Retinal pigment epithelial cell (primary cell): ENCODE measurements around the gene OGN.
"Not testable (repeated sequence)": the region's sequence is repeated elsewhere in the genome, so short reads cannot be mapped to it uniquely, and the experiment has no call there.

Source experiments
- DNase-seq: peaks from one replicate; pipeline ENCODE4 v3.0.0-alpha.2; 2010; ENCODE audit warnings: low read depth
- H3K4me3 ChIP-seq: 2 replicates; pipeline ENCODE4 v1.5.1; 2011; ENCODE audit warnings: mild to moderate bottlenecking, low read length, control low read depth, moderate library complexity
- TF ChIP-seq, protein P1 (sequence below): conservative IDR thresholded peaks from 2 replicates; pipeline ENCODE4 v1.5.1; 2011; ENCODE audit warnings: low read depth, low read length, control low read depth, inconsistent platforms

Gene OGN

GRCh38 chr9:92423612-92424011 is 19.2 kb upstream of the OGN start:
- TF ChIP-seq, protein P1, sequence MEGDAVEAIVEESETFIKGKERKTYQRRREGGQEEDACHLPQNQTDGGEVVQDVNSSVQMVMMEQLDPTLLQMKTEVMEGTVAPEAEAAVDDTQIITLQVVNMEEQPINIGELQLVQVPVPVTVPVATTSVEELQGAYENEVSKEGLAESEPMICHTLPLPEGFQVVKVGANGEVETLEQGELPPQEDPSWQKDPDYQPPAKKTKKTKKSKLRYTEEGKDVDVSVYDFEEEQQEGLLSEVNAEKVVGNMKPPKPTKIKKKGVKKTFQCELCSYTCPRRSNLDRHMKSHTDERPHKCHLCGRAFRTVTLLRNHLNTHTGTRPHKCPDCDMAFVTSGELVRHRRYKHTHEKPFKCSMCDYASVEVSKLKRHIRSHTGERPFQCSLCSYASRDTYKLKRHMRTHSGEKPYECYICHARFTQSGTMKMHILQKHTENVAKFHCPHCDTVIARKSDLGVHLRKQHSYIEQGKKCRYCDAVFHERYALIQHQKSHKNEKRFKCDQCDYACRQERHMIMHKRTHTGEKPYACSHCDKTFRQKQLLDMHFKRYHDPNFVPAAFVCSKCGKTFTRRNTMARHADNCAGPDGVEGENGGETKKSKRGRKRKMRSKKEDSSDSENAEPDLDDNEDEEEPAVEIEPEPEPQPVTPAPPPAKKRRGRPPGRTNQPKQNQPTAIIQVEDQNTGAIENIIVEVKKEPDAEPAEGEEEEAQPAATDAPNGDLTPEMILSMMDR = no peak
- no peak overlapping the region for H3K4me3 ChIP-seq
- DNase-seq = no peak

- no peak overlapping the region for H3K4me3 ChIP-seq
- DNase-seq = no peak
- TF ChIP-seq, protein P1 = no peak
These were observed 18.4 kb upstream of the OGN start for GRCh38 chr9:92422611-92423338.

GRCh38 chr9:92414566-92414965 is 10.2 kb upstream of the OGN start:
- TF ChIP-seq, protein P1 = no peak
- DNase-seq = no peak
- H3K4me3 ChIP-seq = no peak overlapping the region

- DNase-seq, H3K4me3 ChIP-seq: not testable (repeated sequence)
These were observed 6.8 kb upstream of the OGN start for GRCh38 chr9:92411157-92411556.

DNA sequence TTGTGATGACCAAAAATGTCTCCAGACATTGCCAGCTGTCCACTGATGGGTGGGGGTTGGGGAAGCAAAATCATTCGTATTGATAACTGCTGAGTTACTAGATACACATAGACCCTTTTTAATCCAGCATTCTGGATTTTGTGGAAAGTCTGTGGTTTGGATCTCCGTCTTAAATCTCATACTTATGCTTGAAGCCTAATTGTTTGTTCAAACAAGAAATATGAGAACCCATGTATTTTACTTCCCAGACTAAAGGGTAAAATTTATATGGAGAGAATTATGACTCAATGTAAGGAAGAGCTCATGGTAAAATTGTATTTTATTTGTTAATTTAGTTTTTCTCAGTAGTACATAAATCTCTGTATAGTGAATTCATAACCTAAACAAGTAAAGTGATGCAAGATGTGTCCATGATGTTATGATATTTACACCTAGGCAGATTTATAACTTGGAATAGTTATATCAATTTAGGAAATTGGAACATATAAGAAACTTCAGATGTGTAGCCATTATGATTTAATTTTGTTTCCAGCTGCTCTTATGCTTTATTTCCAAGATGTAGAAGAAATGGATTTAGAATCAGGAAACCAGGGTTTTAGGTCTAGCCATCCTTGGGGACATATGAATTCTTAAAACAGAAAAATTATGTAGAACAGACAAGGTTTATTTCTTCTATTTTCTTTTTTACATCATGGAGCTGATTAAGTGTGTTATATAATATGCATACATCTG is 4.5 kb upstream of the OGN start:
- DNase-seq = no peak
- TF ChIP-seq, protein P1 = no peak
- no peak overlapping the region for H3K4me3 ChIP-seq

DNA sequence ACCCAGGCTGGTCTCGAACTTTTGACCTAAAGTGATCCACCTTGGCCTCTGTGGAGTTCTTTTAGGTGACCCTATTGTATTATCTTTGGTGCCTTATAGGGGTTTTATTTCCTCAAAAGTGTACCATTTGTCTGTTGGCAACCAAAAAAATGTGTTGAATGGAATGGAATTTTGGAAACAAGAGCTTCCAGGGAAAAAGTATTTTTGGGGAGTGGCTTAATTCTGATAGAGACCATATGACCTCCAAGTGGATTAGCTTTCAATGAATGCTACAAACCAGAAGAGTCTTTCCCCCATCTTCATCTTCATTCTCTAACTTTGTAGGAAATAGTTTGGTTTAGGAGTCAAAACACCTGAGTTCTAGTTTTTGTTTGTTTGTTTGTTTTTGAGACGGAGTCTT is 3.4 kb upstream of the OGN start:
- no peak overlapping the region for H3K4me3 ChIP-seq
- TF ChIP-seq, protein P1 = no peak
- no peak for DNase-seq

GRCh38 chr9:92406477-92406876 is 2.1 kb upstream of the OGN start:
- H3K4me3 ChIP-seq = no peak overlapping the region
- DNase-seq = no peak
- TF ChIP-seq, protein P1 = no peak
